ENCODE measurements around the gene OLFM4. TPM values are rescaled to one million over a fixed set of nuclear protein-coding genes. Genes with fewer than 3 reads are reported as not detected.

OLFM4 gene
- total and polyA plus RNA-seq, 2 of the 8 experiments (the other 6 are each of a cell fraction or from before 2014, with no cell fraction given), result not detected

DNA sequence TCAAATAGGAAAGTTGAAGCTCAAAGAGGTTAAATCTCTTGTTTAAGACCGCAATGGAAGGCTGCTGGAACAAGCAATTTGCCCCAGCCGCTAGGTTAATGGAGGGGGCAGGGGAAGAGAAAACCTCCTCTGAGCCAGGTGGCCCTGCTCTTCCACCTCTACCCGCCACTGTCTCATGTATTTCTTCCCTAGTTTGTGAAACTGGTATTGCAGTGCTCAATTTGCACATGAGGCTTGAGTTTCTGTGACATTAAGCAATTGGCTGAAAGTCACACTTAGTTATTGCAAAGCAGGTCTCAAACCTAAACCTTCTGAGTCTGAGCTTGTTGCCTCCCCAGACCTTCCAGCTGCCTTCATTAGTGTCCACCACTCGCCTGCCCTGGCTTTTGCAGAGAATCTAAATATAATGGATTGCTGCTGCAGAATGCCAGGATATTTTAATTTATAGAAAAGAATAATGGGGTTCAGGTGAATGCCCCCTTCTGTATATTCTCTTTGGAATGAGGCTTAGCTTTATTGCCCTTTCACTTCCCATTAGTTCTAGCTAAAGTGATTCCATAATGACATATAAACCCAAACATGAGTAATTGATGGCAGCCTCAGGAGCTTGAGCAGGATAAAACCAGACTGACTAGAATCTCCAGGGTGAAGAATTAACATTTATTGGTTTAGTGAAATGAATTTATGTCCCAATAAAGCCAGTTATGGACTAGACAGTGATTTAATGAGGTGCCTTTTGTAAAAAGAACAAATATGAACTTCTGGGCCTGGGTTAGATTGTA, 27.0 kb upstream of the OLFM4 start (continued):
- TF ChIP-seq JUND (IDR thresholded peaks at IDR 0.05; ENCODE audit: low read length), result no peak
- TF ChIP-seq SRF (IDR thresholded peaks at IDR 0.05; ENCODE audit: low read depth, low read length), result no peak
- TF ChIP-seq, protein P1, sequence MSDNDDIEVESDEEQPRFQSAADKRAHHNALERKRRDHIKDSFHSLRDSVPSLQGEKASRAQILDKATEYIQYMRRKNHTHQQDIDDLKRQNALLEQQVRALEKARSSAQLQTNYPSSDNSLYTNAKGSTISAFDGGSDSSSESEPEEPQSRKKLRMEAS (IDR thresholded peaks at IDR 0.05), result no peak
- TF ChIP-seq BCL11A (IDR thresholded peaks at IDR 0.05; ENCODE audit: low read depth in 2 of 2, low read length in 2 of 2), result no peak
- no peak for TF ChIP-seq NANOG (IDR thresholded peaks at IDR 0.05; ENCODE audit: insufficient read depth, low read depth, low read length, poor library complexity, severe bottlenecking)
